PC-3 (cell line): ENCODE measurements around the gene PAPOLG. TPM values are rescaled to one million over a fixed set of nuclear protein-coding genes. Genes with fewer than 3 reads are reported as not detected.

Source experiments
- ATAC-seq: fragments of 200-7000 bp; cut with Tn5 transposase; 2 replicates; pipeline ENCODE4 v1.9.1; 2020; ENCODE audit warnings: mild to moderate bottlenecking, moderate library complexity
- BruUV-seq: library from RNA; stranded (reverse); fragments of 400-500 nt; replicated peaks from 2 replicates; lab custom pipeline; 2021; lab: Mats Ljungman, UMichigan
- CTCF ChIA-PET: fragments of 300-600 bp; sonication (Branson Sonifier 250); formaldehyde crosslinking; loops from one replicate; lab custom pipeline; 2022; ENCODE audit warnings: antibody characterized with exemption; lab: Charles Lee
- POLR2A ChIA-PET: fragments of 300-600 bp; sonication (Branson Sonifier 250); formaldehyde crosslinking; loops from one replicate; lab custom pipeline; 2022; ENCODE audit warnings: antibody characterized with exemption; ENCODE audit not compliant: unreplicated experiment; lab: Charles Lee
- DNase-seq: peaks from one replicate; pipeline ENCODE4 v3.0.0-alpha.2; 2015
- H2AFZ ChIP-seq: fragments of 300-600 bp; sonication (generic); 2 replicates; pipeline ENCODE4 v1.6.0; 2016; ENCODE audit warnings: antibody characterized with exemption, low read length
- H3F3A ChIP-seq: fragments of 300-600 bp; sonication (generic); one replicate; pipeline ENCODE4 v1.6.0; 2017; ENCODE audit warnings: antibody characterized with exemption, low read length, control low read depth, mild to moderate bottlenecking; ENCODE audit not compliant: unreplicated experiment
- H3K27ac ChIP-seq: fragments of 300-600 bp; sonication (generic); 2 replicates; pipeline ENCODE4 v1.5.1; 2016; ENCODE audit warnings: mild to moderate bottlenecking, low read length
- H3K27me3 ChIP-seq: fragments of 300-600 bp; sonication (generic); 2 replicates; pipeline ENCODE4 v1.6.1; 2016; ENCODE audit warnings: low read length, mixed read lengths
- H3K36me3 ChIP-seq: fragments of 300-600 bp; sonication (generic); 2 replicates; pipeline ENCODE4 v1.6.1; 2016; ENCODE audit warnings: low read depth, mixed run types, low read length, mixed read lengths
- H3K4me1 ChIP-seq: fragments of 300-600 bp; sonication (generic); 2 replicates; pipeline ENCODE4 v1.5.1; 2016; ENCODE audit warnings: low read length; ENCODE audit not compliant: insufficient read depth
- H3K4me2 ChIP-seq: fragments of 300-600 bp; sonication (generic); 2 replicates; pipeline ENCODE4 v1.6.0; 2016; ENCODE audit warnings: low read length
- H3K4me3 ChIP-seq: fragments of 300-600 bp; sonication (generic); 2 replicates; pipeline ENCODE4 v1.5.1; 2016; ENCODE audit warnings: mild to moderate bottlenecking, low read length, mixed read lengths
- H3K79me2 ChIP-seq: fragments of 300-600 bp; sonication (generic); 2 replicates; pipeline ENCODE4 v1.6.1; 2017; ENCODE audit warnings: low read length, mixed read lengths
- H3K9ac ChIP-seq: fragments of 300-600 bp; sonication (generic); 2 replicates; pipeline ENCODE4 v1.6.0; 2016; ENCODE audit warnings: mild to moderate bottlenecking, low read length
- H3K9me2 ChIP-seq: fragments of 300-600 bp; sonication (generic); replicated peaks from 2 replicates; pipeline ENCODE4 v1.6.1; 2016; ENCODE audit warnings: mixed run types, low read length, mixed read lengths
- H3K9me3 ChIP-seq: fragments of 300-600 bp; sonication (generic); 2 replicates; pipeline ENCODE4 v1.6.1; 2016; ENCODE audit warnings: low read length, mixed read lengths
- H4K20me1 ChIP-seq: fragments of 300-600 bp; sonication (generic); 2 replicates; pipeline ENCODE4 v1.6.1; 2016; ENCODE audit warnings: low read length, mixed read lengths
- CTCF ChIP-seq: fragments of 300-600 bp; sonication (generic); conservative IDR thresholded peaks from 2 replicates; pipeline ENCODE4 v1.5.1; 2017; ENCODE audit warnings: antibody characterized with exemption, low read depth, mild to moderate bottlenecking, low read length
- EZH2 ChIP-seq: fragments of 300-600 bp; sonication (generic); IDR thresholded peaks from one replicate; pipeline ENCODE4 v1.6.1; 2017; ENCODE audit warnings: antibody characterized with exemption, mild to moderate bottlenecking, low read length; ENCODE audit not compliant: unreplicated experiment
- EZH2phosphoT487 ChIP-seq: fragments of 300-600 bp; sonication (generic); IDR thresholded peaks from 2 replicates; pipeline ENCODE4 v1.6.1; 2018; ENCODE audit warnings: mild to moderate bottlenecking, antibody characterized with exemption, low read length, borderline replicate concordance
- intact Hi-C: fragments of 100-400 bp; cut with micrococcal nuclease; formaldehyde crosslinking; loops from 2 replicates; pipeline ENCODE4 v1.9.0; 2023
- total RNA-seq: library from RNA; depleted of rRNA; stranded (reverse); fragments of >200 nt; gene quantifications from 2 replicates; pipeline ENCODE4 v1.2.3, GENCODE V29; 2014

PAPOLG gene
- total RNA-seq, 1 experiment from 2014 or later: 7.1 TPM

GRCh38 chr2:60821133-60821469 is 65.0 kb downstream of the PAPOLG start:
- Histone ChIP-seq H3K9me3 (no peaks in the 10 kb centered on the region), H3K27ac (no peak overlapping the region), H3F3A (no peaks in the 10 kb centered on the region), H3K4me1 (no peaks in the 10 kb centered on the region), H3K79me2 (no peaks in the 10 kb centered on the region), H2AFZ (no peak overlapping the region), H3K9ac (no peak overlapping the region), H3K4me2 (no peak overlapping the region), H3K36me3 (no peaks in the 10 kb centered on the region), H3K9me2 (no peaks in the 10 kb centered on the region), H4K20me1 (no peaks in the 10 kb centered on the region), H3K4me3 (no peak overlapping the region), H3K27me3 (no peaks in the 10 kb centered on the region)
- BruUV-seq: no TSS peak
- ATAC-seq: no peak
- ChIA-PET CTCF (no interaction called here), POLR2A (no interaction called here)
- intact Hi-C loops: no loop called here
- TF ChIP-seq EZH2phosphoT487 (no peak), CTCF (no peak), EZH2 (no peak)
- DNase-seq: no peak

- no peak for DNase-seq
These were observed 65.7 kb downstream of the PAPOLG start for GRCh38 chr2:60821587-60822302.

More at GRCh38 chr2:60821587-60822302, 65.7 kb downstream of the PAPOLG start:
- no peaks in the 10 kb centered on the region for H3K79me2 ChIP-seq
- CTCF ChIA-PET: interaction anchor here (0.5 kb wide), 1 partner anchor 1745 kb away, joined by 4 read pairs; no protein-coding TSS in a partner anchor
- H3K27me3 ChIP-seq: no peaks in the 10 kb centered on the region
- no peaks in the 10 kb centered on the region for H3K9me2 ChIP-seq
- H3K9me3 ChIP-seq: no peaks in the 10 kb centered on the region
- ATAC-seq: no peak
- no peak overlapping the region for H3K4me3 ChIP-seq
- H3K4me1 ChIP-seq: no peaks in the 10 kb centered on the region
- intact Hi-C loops: no loop called here
- TF ChIP-seq EZH2 (no peak), CTCF (no peak), EZH2phosphoT487 (no peak)
- no peak overlapping the region for H3K27ac ChIP-seq
- no peaks in the 10 kb centered on the region for H3F3A ChIP-seq
- H2AFZ ChIP-seq: no peak overlapping the region
- H3K9ac ChIP-seq: no peak overlapping the region
- no peaks in the 10 kb centered on the region for H4K20me1 ChIP-seq
- POLR2A ChIA-PET: no interaction called here
- BruUV-seq: no TSS peak
- H3K4me2 ChIP-seq: no peak overlapping the region
- no peaks in the 10 kb centered on the region for H3K36me3 ChIP-seq
